ENCODE data around the gene LSAMP.

GRCh38 chr3:115808244-115808643 is 637.0 kb downstream of the LSAMP start:
- TF ChIP-seq, protein P1, sequence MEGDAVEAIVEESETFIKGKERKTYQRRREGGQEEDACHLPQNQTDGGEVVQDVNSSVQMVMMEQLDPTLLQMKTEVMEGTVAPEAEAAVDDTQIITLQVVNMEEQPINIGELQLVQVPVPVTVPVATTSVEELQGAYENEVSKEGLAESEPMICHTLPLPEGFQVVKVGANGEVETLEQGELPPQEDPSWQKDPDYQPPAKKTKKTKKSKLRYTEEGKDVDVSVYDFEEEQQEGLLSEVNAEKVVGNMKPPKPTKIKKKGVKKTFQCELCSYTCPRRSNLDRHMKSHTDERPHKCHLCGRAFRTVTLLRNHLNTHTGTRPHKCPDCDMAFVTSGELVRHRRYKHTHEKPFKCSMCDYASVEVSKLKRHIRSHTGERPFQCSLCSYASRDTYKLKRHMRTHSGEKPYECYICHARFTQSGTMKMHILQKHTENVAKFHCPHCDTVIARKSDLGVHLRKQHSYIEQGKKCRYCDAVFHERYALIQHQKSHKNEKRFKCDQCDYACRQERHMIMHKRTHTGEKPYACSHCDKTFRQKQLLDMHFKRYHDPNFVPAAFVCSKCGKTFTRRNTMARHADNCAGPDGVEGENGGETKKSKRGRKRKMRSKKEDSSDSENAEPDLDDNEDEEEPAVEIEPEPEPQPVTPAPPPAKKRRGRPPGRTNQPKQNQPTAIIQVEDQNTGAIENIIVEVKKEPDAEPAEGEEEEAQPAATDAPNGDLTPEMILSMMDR (conservative IDR thresholded peaks at IDR 0.05) = no peak
- no peak for TF ChIP-seq EZH2 (IDR thresholded peaks at IDR 0.05; ENCODE audit: low read depth)

All from PC-9 (cell line).